HG02678 (cell line): Measurements from ENCODE around the gene SERP2.

Experiments
- ATAC-seq: cut with Tn5 transposase; IDR thresholded peaks from one replicate; pipeline ENCODE4 v1.9.1; 2021; ENCODE audit warnings: mild to moderate bottlenecking, moderate library complexity; ENCODE audit not compliant: unreplicated experiment

The SERP2 gene

DNA sequence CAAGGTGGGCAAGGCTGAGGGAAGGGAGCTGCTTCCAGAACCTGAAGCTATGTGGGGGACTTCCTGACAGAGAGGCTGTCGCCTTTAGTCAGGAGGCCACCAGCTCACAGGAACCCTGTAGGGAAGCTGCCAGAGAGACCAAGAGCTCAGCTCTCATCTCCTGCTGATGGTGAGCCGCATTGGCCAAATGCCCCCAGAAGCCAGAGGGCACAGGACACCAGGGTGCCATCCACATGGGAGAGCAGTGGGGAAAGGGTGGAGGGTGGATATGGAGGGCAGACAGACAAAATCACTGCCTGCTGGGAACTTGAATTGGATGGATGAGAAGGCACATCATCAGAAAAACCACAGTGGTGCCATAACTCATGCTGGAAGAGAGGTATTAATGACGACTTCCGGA lies 36.0 kb downstream of the SERP2 start:
- no peak for ATAC-seq

DNA sequence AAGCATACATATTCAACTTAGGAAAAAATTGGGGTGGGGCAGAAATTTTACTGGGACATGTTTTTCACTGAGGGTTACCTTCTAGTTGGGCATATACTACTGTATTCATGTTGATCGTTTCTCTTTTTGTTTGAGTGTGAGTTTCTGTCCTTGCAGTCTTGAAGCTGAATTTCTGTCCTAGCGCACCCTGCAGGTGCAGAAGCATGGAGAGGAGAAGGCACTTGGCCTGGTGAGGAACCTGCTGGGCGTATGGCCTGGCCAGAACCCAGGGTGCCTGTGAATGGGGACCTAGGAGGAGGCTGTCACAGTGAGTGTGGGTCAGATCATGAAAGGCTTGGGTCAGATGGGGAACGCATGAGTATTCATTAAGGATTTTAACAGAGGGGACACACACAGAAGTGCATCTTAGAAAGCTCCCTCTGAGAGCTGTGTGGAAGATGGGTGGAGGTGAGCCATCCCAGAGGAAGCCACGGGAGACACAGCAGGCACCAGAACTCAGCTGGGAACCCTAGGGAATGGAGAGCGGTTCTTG lies 36.8 kb downstream of the SERP2 start:
- no peak for ATAC-seq

DNA sequence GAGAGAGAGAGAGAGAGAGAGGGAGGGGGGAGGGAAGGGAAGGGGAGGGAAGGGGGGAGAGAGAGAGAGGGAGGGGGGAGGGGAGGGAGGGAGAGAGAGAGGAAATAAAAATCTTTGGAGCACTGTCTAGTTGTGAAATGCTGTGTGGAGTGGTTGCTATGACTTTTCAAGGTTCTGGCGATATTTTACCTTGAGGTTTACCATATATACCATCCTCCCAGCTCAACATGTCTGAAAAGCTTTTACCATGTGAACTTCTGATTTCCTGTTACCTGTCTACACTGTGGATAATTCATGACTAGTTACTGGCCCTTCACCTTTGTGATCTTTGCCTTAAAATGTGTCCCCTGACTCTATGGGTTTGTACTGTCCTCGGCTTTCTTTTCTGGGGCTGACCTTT lies 38.2 kb downstream of the SERP2 start:
- no peak for ATAC-seq

DNA sequence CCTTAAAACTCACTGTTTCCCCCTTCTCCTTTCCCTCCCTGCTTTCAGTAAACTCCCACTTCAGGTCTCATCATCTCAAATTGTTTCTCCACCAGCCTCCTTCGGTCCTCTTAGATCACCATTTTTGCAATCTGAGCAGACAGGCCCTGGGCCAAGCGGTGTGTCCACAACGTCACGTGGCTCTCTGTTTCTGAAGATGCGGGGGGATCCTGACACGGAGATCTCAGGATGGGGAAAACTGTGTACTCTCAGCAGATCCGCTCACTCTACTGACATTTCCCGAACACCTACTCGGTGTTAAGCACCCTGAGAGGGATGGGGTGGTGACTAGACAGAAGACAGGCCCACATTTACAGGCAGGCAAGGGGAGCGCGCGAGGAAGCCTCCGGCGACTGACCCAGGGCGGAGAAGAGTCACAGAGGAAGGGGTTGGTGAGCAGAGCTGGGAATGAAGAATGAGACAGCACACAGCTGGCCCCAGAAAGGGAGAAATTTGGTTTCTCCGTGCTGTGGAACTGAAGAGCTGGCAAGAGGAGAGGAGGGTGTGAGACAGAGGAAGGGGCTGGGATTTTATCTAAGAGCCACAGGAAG lies 38.8 kb downstream of the SERP2 start:
- no peak for ATAC-seq

DNA sequence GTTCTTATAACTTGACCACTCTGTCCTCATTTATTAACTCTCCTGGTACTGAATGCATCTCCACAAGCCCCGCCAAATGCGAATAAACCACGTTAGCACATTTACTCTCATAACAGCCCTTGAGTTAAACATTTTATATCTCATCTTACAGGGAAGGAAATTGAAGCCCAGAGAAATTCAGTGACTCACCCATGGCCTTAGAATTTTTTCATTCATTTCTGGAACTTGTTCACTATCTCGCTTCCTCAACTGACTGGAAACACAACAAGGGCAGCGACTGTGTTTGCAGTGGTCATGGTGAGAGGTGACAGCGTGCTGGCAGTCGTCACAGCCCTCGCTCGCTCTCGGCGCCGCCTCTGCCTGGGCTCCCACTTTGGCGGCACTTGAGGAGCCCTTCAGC lies 39.5 kb downstream of the SERP2 start:
- ATAC-seq: no peak

DNA sequence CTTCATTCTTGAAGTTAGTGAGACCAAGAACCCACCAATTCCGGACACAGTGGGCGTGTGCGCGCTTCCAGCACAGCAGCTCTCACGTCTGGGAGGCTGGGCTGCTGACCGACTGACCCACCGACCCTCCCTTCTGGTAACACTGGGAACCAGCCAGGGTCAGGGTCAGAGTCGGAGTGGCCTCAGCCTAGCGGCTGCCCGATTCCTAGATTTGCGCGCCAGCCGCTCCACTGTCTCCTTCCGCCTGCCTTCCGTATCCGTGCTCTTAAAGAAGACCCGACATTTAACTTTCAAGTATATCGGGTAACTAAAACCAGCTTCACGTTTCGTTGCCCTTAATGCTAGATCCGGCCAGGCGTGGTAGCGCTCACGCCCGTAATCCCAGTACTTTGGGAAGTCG lies 41.1 kb downstream of the SERP2 start:
- no peak for ATAC-seq

DNA sequence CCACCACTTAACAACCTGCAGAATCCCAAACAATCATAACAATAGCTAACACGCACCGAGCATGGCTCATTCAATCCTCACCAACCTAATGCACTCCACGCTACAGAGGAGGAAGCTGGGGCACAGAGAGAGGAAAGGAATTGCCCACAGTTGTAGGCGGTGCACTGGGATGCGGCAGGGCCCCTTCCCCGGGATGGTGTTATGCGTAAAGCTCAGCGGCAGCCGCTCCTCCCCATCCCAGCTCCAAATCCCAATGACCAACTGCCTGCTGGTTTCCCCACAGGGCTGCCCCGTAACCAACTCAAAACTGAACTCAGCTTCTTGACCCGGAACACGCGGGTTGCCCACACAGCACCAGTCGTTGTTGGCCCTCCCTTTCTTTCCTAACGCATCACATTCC lies 42.2 kb downstream of the SERP2 start:
- ATAC-seq: no peak

DNA sequence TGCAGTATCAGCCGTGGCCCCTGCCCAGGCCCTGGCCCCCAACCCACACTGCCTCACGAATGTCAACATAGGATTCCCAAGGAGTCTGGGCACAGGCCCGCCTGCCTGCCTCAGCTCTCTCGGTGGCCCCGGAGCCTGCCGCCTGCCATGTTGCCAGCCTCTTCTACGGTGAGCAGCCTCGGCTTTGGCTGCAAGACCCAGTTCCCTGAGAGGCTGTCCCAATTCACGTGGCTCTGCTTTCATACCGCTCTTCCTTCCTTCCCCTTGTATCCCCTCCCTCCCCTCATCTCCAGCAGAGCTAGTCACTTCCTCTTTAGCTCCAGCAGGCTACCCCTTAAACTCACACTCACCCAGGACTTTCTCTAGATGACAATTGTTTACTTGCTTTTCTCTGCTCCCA lies 42.7 kb downstream of the SERP2 start:
- ATAC-seq: no peak

DNA sequence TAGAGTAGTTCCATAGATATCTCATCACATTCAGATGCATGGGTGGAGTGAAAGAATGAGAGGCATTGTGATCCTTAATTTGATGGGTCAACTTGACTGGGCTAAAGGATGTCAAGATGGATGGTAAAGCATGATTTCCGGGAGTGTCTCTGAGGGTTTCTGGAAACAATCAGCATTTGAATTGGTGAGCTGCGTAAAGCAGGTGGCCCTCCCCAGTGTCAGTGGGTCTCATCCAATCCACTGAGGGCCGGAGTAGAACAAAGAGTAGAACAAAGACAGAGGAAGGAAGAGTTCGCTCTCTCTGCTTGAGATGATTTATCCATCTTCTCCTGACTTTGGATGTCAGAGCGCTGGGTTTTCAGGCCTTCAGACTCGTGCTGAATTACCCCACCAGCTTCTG lies 43.1 kb downstream of the SERP2 start:
- no peak for ATAC-seq

DNA sequence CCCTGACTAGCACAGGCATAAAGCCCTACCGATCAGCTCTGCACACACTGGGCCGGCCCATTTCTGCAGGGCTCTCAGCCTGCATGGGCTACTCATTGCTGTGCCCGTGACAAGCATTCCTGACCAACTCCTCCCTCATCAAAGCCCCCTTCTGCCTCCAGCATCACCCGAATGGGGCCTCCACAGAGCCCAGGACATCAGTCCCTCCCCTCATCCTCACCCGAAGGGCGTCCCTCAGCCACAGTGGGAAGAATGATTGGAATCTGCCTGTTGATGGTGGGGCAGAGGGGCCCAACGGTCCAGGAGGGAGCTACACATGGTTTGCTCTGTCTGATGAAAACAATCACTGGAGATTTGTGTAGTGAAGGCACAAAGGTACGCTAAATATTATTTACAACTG lies 43.8 kb downstream of the SERP2 start:
- no peak for ATAC-seq

DNA sequence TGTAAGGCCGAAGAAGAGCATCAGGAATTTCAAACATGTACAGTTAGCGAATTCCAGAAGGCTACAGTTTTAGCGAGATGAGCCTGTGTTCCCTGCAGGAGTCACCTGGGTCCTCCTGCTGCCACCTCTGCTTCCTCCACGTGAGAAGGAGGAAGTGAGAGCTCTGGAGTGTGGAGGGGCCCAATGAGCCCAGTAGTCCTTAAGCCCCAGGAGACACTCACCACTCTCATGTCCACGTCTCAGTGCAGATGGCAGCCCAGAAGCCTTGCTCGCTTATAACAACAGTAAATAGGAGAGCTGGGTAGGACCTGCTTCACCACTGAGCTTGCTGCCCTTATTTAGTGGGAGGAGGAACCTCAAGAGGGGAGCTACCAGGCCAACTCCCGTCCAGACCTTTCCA lies 44.3 kb downstream of the SERP2 start:
- ATAC-seq: no peak

DNA sequence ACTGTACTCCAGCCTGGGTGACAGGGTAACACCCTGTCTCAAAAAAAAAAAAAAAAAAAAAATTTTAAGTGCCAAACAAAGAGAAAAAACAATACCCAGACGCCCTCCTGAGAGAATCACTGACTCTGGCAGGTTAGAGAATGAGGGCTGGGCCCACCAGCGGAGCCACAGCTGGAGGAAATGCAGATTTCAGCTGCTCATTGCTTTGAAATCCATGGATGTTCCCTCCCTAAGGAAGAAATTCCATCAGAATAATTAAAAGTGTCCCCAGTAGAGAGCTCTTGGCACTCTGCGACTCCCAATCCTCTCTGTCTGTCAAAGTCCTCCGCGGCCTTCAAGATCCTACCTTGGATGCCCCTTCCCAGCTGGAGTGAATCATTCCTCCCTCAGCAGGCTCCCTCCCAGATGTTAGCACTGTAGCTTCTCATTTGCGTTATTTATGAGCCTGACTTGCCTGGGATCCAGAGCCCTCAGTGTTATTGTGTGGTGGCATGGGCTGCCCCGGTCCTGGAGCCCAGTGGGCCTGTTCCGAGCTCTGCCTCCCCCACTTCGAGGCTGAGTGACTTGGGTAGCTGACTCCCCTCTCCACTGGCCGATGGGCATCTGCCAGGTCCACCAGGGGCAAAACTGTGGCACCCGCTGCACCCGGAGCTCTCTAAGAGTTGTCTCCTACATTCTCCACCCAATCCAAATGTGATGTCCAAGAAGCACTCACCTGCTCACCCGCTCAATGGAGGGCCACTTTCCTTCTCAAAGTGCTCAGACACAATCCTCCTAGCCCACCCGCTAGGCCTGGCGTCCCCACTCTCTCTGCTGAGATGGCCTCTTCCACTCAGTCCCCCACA lies 47.0 kb downstream of the SERP2 start:
- ATAC-seq: no peak

DNA sequence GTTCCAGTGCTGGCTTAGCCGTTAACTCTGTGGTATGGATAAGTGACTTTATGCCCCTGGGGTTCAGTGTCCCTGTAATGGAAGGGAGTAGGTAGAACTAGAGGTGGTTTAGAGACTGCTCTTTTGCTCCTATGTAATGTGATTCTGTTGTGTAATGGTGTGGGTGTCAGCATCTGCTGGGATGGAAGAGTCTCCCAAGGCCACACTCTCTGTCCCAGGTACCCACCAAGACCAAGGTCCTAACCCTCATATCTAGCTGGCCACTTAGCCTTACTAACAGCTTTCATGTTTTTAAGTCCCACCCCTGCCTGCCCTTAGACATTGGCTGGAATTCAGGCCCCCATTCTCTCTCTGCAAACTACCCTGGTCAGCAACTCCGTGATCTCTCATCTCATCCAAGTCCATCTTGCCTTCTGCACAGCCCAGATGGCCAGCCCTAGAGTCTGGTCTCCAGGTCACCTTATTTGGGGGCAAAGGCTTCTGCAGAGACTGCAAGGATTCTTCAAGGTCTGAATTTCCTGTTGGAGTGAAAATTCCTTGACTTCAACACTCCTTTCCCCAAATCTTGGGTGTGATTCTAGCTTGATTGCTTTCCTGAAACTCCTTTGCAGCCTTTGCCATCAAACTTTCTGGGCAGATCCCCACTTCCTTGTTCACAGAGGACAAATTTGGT lies 48.4 kb downstream of the SERP2 start:
- ATAC-seq: no peak

DNA sequence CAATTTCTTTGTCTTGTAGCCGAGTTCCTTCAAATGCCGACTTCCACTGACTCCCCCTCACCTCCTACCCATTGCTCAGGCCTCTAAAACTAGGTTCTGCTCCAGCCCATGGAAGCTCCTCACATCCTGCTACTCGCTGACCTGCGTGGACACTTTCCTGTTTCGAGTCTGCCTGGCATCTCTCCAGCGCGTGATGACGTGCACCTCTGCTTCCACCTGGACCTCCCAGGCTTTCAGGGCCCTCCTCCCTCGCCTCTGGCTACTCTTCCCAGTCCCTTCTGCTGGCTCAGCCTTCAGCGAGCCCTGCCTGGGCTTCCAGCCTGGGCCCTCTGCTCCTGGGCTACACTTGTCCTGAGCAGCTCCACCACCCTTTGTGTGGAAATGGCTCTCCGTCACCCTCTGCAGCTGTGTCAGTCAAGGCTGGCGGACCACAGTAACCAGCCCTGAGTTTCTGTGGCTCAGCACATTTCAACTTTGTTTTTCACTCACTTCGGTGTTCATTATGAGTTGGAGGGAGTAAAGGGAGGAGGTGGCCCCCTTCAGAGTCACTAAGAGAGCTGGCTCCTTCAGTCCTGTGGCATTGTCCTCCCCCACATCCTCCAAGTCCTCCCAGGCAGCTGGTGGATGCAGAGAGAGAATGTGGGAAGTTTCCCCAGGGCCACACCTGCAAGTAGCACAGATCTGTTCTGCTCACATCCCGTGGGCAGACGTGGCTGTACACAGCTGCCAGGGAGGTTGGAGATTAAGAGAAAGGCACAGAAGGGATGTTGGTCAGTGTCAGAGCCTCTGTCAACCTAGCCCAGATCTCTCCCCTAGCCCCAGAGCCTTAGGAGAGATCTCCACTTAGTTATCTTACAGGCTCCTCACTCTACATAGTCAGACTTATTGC lies 49.4 kb downstream of the SERP2 start:
- no peak for ATAC-seq

DNA sequence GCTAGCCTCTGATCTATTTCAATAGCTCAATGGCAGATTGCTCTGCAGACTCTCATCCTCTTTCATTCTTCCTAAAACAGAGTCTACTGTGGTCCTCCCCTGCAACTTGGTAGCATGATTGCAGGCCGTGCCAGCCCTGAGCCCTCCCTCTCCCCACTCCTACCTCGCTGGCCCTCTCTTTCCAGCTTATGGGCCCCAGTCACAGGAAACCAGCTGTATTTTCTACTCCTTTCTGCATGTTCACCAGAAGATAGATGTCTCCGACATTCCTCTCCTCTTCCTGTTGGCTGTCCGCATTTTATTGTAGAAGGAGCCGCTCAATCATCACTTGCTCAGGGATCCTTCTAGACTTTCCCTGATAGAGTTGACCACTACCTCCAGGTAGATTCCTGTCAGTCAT lies 50.2 kb downstream of the SERP2 start:
- no peak for ATAC-seq

DNA sequence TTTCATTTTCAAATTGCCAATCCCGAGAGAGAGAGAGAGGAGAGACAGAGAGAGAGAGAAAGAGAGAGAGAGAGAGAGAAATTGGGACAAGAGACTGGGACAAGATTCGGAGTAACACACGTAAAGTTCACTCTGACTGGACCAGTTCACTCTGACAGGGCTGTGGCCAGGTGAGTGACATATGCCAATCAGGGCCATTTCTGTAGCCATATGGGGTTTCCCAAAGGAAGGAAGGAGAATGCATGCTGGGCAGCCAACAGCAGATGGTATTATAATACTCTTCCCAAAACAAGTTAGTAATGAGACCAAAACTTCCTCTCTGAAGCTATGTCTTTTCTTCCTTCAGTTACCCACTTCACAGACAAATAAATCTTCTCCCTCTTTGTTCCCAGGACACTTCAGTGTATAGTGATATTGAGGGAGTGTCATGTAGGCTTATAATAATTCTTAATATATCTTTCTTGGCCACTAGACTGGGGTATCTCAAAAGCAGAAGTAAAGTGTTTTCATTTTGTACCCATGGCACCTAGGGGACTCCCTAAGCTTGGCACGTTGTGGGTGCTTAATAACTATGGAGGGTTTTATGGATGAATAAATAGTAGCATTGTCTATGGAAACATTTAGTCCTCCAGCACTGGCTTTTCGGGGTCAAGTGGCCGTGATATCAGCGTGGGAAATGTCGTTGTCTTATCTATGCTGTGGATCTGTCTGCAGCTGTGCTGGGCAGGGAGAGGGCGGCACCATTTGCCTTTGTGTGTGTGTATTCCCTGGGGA lies 51.6 kb downstream of the SERP2 start:
- no peak for ATAC-seq

DNA sequence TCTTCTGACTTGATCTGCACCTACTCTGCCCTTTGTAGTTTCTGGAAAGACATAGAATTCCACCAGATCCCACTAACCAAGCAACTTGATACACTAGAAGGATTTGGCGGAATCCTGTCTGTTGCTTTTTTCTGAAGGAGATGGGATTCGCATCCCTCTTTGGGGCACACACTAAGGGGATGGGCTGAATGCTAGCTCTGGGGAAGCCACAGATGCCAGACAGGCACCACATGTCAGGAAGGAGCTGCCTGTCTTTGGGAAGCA lies 52.1 kb downstream of the SERP2 start:
- ATAC-seq: no peak

DNA sequence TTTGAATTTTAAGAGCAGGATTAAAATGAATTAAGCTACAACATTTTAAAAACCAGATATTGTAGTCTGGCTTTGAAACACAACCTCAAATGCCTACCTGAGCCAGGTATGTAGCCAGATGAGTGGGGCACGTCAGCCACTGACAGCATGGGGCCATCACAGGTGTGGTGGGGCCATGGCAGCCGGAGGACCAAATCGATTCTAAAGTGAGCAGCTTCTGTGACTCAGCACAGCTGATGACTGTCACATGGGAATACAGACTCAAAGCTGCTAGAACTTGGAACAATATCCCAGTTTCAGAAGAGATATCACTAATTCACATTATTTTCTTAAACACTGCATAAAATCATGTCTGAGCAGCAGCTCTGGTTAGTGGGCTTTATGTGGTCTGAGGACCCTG lies 52.8 kb downstream of the SERP2 start:
- no peak for ATAC-seq

DNA sequence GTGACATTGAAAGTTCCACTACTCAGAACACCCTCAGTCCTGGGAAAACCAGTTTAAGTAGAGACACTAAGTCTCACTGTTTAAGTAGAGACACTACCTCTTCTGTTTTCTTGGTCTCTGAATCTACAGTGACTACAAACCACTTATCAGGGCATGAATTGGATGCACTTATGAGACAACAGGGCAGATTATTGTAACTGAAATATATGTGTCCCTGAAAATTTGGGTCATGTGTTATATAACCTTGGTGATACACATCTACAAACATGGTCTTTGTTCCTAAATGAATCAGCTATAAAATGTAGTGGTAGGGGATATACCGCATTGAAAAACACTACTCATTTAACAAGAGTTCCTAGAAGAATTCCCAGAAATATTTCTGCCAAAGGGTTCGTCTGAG lies 55.7 kb downstream of the SERP2 start:
- no peak for ATAC-seq

DNA sequence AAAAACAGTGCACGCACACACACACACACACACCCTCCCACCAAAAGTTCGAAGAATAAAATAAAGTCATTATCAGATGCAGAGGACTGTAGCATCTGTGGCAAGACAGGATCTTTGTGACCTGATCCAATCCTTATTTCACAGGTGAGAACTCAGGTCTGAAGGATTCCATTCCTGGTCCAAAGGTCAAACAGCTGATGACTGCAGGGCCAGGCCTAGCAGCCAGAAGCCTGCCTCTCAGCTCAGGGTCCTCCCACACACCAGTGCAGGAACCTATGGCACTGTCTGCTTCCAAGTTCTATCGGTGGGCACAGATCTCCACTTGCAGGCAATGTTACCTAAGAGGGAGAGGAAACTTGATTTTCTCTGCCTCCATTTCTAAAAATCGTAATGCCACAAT lies 57.5 kb downstream of the SERP2 start:
- ATAC-seq: no peak

DNA sequence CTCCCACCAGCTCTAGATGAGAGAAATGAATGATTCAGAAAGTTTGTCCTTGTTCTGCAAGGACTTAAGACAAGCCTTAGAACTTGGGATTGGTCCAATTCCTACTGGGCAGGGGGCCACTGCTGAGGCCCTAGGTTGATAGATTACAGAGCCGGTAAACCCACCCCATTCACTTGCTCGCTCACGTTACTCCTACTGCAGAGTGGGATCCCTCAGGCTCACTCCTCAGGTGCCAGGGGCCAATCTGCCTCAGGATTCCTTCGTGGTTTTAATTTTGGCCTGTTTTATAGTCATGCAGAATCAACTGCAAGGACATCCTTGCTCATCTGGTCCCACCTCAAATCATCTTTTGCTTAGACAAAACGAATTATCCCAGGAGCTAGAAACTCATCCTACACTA lies 59.0 kb downstream of the SERP2 start:
- no peak for ATAC-seq
